ENCODE measurements around the gene HECW1.

The HECW1 gene

GRCh38 chr7:43408981-43409380 lies 296.5 kb downstream of the HECW1 start:
- no peaks in the 10 kb centered on the region for H3K36me3 ChIP-seq
- no peak for DNase-seq
- H3K9me3 ChIP-seq (ENCODE audit: severe bottlenecking) = no peaks in the 10 kb centered on the region
- H3K27me3 ChIP-seq (ENCODE audit: insufficient read depth, low read depth, severe bottlenecking) = no peaks in the 10 kb centered on the region
- no peak overlapping the region for H3K4me3 ChIP-seq (ENCODE audit: low read depth, low read length)
- H3K27ac ChIP-seq = no peak overlapping the region
- TF ChIP-seq CTCF (IDR thresholded peaks at IDR 0.05; ENCODE audit: low read depth, low read length) = no peak

- no peak overlapping the region for H3K4me3 ChIP-seq (ENCODE audit: low read depth, low read length)
- no peaks in the 10 kb centered on the region for H3K9me3 ChIP-seq (ENCODE audit: severe bottlenecking)
- H3K36me3 ChIP-seq = no peaks in the 10 kb centered on the region
- no peaks in the 10 kb centered on the region for H3K27me3 ChIP-seq (ENCODE audit: insufficient read depth, low read depth, severe bottlenecking)
- DNase-seq = no peak
- no peak for TF ChIP-seq CTCF (IDR thresholded peaks at IDR 0.05; ENCODE audit: low read depth, low read length)
- H3K27ac ChIP-seq = no peak overlapping the region
Measured at GRCh38 chr7:43417455-43417854, 305.0 kb downstream of the HECW1 start.

- no peaks in the 10 kb centered on the region for H3K9me3 ChIP-seq (ENCODE audit: severe bottlenecking)
- TF ChIP-seq CTCF (IDR thresholded peaks at IDR 0.05; ENCODE audit: low read depth, low read length) = no peak
- DNase-seq = no peak
- H3K27ac ChIP-seq = no peak overlapping the region
- no peak overlapping the region for H3K4me3 ChIP-seq (ENCODE audit: low read depth, low read length)
- no peaks in the 10 kb centered on the region for H3K36me3 ChIP-seq
- no peaks in the 10 kb centered on the region for H3K27me3 ChIP-seq (ENCODE audit: insufficient read depth, low read depth, severe bottlenecking)
Measured at GRCh38 chr7:43430411-43430810, 318.0 kb downstream of the HECW1 start.

GRCh38 chr7:43431020-43431595 lies 318.7 kb downstream of the HECW1 start:
- no peak for TF ChIP-seq CTCF (IDR thresholded peaks at IDR 0.05; ENCODE audit: low read depth, low read length)
- Histone ChIP-seq H3K4me3 (ENCODE audit: low read depth, low read length) (no peak overlapping the region), H3K9me3 (ENCODE audit: severe bottlenecking) (no peaks in the 10 kb centered on the region), H3K36me3 (no peaks in the 10 kb centered on the region), H3K27me3 (ENCODE audit: insufficient read depth, low read depth, severe bottlenecking) (no peaks in the 10 kb centered on the region), H3K27ac (no peak overlapping the region)
- DNase-seq = no peak

GRCh38 chr7:43433639-43434038 lies 321.2 kb downstream of the HECW1 start:
- TF ChIP-seq CTCF (IDR thresholded peaks at IDR 0.05; ENCODE audit: low read depth, low read length) = no peak
- DNase-seq = no peak
- no peak overlapping the region for H3K4me3 ChIP-seq (ENCODE audit: low read depth, low read length)
- H3K9me3 ChIP-seq (ENCODE audit: severe bottlenecking) = no peaks in the 10 kb centered on the region
- no peaks in the 10 kb centered on the region for H3K27me3 ChIP-seq (ENCODE audit: insufficient read depth, low read depth, severe bottlenecking)
- H3K36me3 ChIP-seq = no peaks in the 10 kb centered on the region
- H3K27ac ChIP-seq = no peak overlapping the region

GRCh38 chr7:43437001-43437400 lies 324.6 kb downstream of the HECW1 start:
- Histone ChIP-seq H3K36me3 (no peaks in the 10 kb centered on the region), H3K27me3 (ENCODE audit: insufficient read depth, low read depth, severe bottlenecking) (no peaks in the 10 kb centered on the region), H3K27ac (no peak overlapping the region), H3K4me3 (ENCODE audit: low read depth, low read length) (no peak overlapping the region), H3K9me3 (ENCODE audit: severe bottlenecking) (no peaks in the 10 kb centered on the region)
- no peak for TF ChIP-seq CTCF (IDR thresholded peaks at IDR 0.05; ENCODE audit: low read depth, low read length)
- DNase-seq = no peak
